Measurements from ENCODE around the gene ILK. TPM values are rescaled to one million over a fixed set of nuclear protein-coding genes. Genes with fewer than 3 reads are reported as not detected.

The ILK gene
- total RNA-seq, 2 donors from 2014 or later: 125 to 136 TPM

- WGBS, 2 experiments (ENCODE audit: insufficient coverage in 1 of 2, insufficient read length in 1 of 2): 78 to 80% methylated on average over 1 to 3 of the region's 3 CpGs
- H3K36me3 Mint-ChIP-seq (ENCODE audit: low read depth): peaks cover 6% of the 10 kb centered on the region
- no peak for TF ChIP-seq CTCF (conservative IDR thresholded peaks at IDR 0.05)
- no peaks in the 10 kb centered on the region for H3K9me3 Mint-ChIP-seq
- no peaks in the 10 kb centered on the region for H3K4me1 ChIP-seq (ENCODE audit: control insufficient read depth, insufficient read depth, low read length)
- H3K4me3 Mint-ChIP-seq: no peak overlapping the region
- H3K4me1 Mint-ChIP-seq: no peaks in the 10 kb centered on the region
- H3K9me3 ChIP-seq (ENCODE audit: control insufficient read depth, low read length): no peaks in the 10 kb centered on the region
- no peak for DNase-seq
- H3K4me3 ChIP-seq (ENCODE audit: low read length): no peak overlapping the region
- no peak overlapping the region for H3K27ac ChIP-seq (ENCODE audit: low read depth, low read length)
- H3K27ac Mint-ChIP-seq: no peak overlapping the region
- no peak overlapping the region for H3K9ac ChIP-seq (ENCODE audit: extremely low read depth, low read length, poor library complexity, severe bottlenecking)
- no peaks in the 10 kb centered on the region for H3K27me3 Mint-ChIP-seq (ENCODE audit: insufficient read depth)
- peaks cover 32% of the 10 kb centered on the region for H3K36me3 ChIP-seq (ENCODE audit: control insufficient read depth, insufficient read depth, low read length)
- H3K27me3 ChIP-seq (ENCODE audit: control insufficient read depth, insufficient read depth, low read length, poor library complexity, severe bottlenecking): no peaks in the 10 kb centered on the region
Measured at GRCh38 chr11:6637871-6638270, 34.3 kb downstream of the ILK start.

- Mint-ChIP-seq H3K4me1 (no peaks in the 10 kb centered on the region), H3K9me3 (no peaks in the 10 kb centered on the region), H3K27ac (no peak overlapping the region), H3K4me3 (no peak overlapping the region), H3K36me3 (ENCODE audit: low read depth) (peaks cover under 1% of the 10 kb centered on the region), H3K27me3 (ENCODE audit: insufficient read depth) (no peaks in the 10 kb centered on the region)
- TF ChIP-seq CTCF (conservative IDR thresholded peaks at IDR 0.05): no peak
- WGBS, 2 experiments (ENCODE audit: insufficient coverage in 1 of 2, insufficient read length in 1 of 2): 86 to 97% methylated on average over 4 of the region's 4 CpGs
- peaks cover 28% of the 10 kb centered on the region for H3K36me3 ChIP-seq (ENCODE audit: control insufficient read depth, insufficient read depth, low read length)
- H3K27me3 ChIP-seq (ENCODE audit: control insufficient read depth, insufficient read depth, low read length, poor library complexity, severe bottlenecking): no peaks in the 10 kb centered on the region
- H3K9me3 ChIP-seq (ENCODE audit: control insufficient read depth, low read length): no peaks in the 10 kb centered on the region
- DNase-seq: no peak
- H3K4me1 ChIP-seq (ENCODE audit: control insufficient read depth, insufficient read depth, low read length): no peaks in the 10 kb centered on the region
- H3K27ac ChIP-seq (ENCODE audit: low read depth, low read length): no peak overlapping the region
- no peak overlapping the region for H3K9ac ChIP-seq (ENCODE audit: extremely low read depth, low read length, poor library complexity, severe bottlenecking)
- no peak overlapping the region for H3K4me3 ChIP-seq (ENCODE audit: low read length)
Measured at GRCh38 chr11:6638429-6638828, 34.9 kb downstream of the ILK start.

- no peaks in the 10 kb centered on the region for H3K27me3 ChIP-seq (ENCODE audit: control insufficient read depth, insufficient read depth, low read length, poor library complexity, severe bottlenecking)
- no peak for TF ChIP-seq CTCF (conservative IDR thresholded peaks at IDR 0.05)
- Mint-ChIP-seq H3K27me3 (ENCODE audit: insufficient read depth) (no peaks in the 10 kb centered on the region), H3K27ac (no peak overlapping the region), H3K36me3 (ENCODE audit: low read depth) (no peaks in the 10 kb centered on the region), H3K9me3 (no peaks in the 10 kb centered on the region), H3K4me1 (no peaks in the 10 kb centered on the region), H3K4me3 (no peak overlapping the region)
- no peak overlapping the region for H3K27ac ChIP-seq (ENCODE audit: low read depth, low read length)
- no peak overlapping the region for H3K4me3 ChIP-seq (ENCODE audit: low read length)
- whole genome bisulfite sequencing, 2 experiments (ENCODE audit: insufficient coverage in 1 of 2, insufficient read length in 1 of 2): 96 to 99% methylated on average over 28 to 36 of the region's 36 CpGs
- DNase-seq: no peak
- no peak overlapping the region for H3K9ac ChIP-seq (ENCODE audit: extremely low read depth, low read length, poor library complexity, severe bottlenecking)
- no peaks in the 10 kb centered on the region for H3K4me1 ChIP-seq (ENCODE audit: control insufficient read depth, insufficient read depth, low read length)
- no peaks in the 10 kb centered on the region for H3K9me3 ChIP-seq (ENCODE audit: control insufficient read depth, low read length)
- H3K36me3 ChIP-seq (ENCODE audit: control insufficient read depth, insufficient read depth, low read length): peaks cover 17% of the 10 kb centered on the region
Measured at GRCh38 chr11:6640036-6640984, 36.7 kb downstream of the ILK start.

Measured in endodermal cell (in vitro differentiated cells).